Mammary epithelial cell (primary cell): ENCODE data around the gene PCBP1.

ENCODE experiments used
- EZH2 ChIP-seq: IDR thresholded peaks from 2 replicates; pipeline ENCODE4 v1.6.1; 2012; ENCODE audit warnings: low read length, inconsistent platforms, borderline replicate concordance
- TF ChIP-seq, protein P1 (sequence below), 2 donors: IDR thresholded peaks in 1 of 2; conservative IDR thresholded peaks in 1 of 2; 2 replicates each; pipeline ENCODE4 v1.5.1; 2011 to 2012; ENCODE audit warnings: inconsistent platforms in 2 of 2, low read length in 2 of 2, mild to moderate bottlenecking in 2 of 2, control low read depth in 1 of 2, low read depth in 1 of 2; ENCODE audit not compliant: insufficient read depth in 1 of 2; ENCODE audit errors: extremely low read depth in 1 of 2

DNA sequence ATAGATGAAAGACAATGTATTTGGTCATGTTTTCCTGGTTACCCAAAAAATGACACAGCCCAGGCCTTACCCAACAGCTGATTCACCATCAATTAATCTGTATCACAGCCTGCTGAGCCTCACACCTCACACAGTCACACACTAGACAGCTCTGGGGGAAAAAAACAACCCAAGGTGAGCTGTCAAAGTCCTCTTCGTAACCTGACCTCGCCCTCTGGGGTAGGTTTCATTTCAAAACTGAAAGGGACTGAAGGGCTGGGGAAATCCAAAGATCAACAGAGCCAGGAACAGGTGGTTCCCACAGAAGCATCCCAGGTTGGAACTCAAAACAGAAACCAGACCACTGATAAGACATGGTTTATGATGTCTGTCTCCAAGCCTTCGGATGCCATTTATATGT is 18.2 kb upstream of the PCBP1 start:
- TF ChIP-seq, protein P1, sequence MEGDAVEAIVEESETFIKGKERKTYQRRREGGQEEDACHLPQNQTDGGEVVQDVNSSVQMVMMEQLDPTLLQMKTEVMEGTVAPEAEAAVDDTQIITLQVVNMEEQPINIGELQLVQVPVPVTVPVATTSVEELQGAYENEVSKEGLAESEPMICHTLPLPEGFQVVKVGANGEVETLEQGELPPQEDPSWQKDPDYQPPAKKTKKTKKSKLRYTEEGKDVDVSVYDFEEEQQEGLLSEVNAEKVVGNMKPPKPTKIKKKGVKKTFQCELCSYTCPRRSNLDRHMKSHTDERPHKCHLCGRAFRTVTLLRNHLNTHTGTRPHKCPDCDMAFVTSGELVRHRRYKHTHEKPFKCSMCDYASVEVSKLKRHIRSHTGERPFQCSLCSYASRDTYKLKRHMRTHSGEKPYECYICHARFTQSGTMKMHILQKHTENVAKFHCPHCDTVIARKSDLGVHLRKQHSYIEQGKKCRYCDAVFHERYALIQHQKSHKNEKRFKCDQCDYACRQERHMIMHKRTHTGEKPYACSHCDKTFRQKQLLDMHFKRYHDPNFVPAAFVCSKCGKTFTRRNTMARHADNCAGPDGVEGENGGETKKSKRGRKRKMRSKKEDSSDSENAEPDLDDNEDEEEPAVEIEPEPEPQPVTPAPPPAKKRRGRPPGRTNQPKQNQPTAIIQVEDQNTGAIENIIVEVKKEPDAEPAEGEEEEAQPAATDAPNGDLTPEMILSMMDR (conservative IDR thresholded peaks at IDR 0.05 in 1 of 2, IDR thresholded peaks at IDR 0.05 in 1 of 2; ENCODE audit: extremely low read depth in 1 of 2, insufficient read depth in 1 of 2, low read depth in 1 of 2, low read length in 2 of 2) = no peak
- no peak for TF ChIP-seq EZH2
